D341Med (cell line): Measurements from ENCODE around the gene SHC4.
"Not testable (repeated sequence)": the region's sequence is repeated elsewhere in the genome, so short reads cannot be mapped to it uniquely, and the experiment has no call there.

Experiments
- DNase-seq: peaks from one replicate; pipeline ENCODE4 v3.0.0; 2012; ENCODE audit warnings: low spot score

Gene SHC4

DNA sequence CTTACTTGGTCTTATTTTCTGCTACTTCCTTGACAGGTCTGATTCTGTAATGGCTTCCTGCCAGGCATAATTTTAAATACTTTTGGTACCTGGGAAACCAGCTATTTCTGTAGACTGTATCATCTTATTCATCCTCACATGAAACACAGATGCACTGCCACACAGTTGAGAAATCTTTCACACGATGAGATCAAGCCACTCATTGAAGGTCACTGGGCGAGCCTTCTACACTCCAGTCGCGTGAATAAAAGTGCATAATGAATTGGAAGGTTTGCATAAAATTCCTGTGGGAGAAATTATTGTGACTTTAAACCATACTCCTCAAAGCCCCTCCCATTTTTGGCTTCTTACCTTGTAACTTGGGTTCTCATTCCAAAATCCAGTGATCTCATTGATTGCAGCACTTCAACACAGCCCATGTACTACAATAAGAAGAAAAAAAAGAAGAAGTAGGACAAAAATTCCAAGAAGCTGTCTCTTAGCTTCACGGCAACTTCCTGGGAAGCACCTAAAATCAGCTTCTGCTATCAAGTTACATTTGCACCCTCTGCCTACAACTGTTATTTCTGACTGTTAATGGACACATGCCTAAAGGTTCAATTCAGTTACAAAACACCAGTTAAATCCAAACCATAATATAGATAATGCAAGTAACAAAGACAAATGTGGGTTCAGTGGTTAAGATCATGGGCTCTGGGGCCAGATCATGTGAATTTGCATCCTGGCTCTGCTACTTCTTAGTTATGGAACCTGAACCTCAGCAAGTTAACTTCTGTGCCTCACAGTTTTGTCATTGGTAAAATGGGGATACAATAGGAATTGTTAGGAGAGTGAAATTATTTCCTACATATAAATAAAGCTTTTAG lies 39.0 kb downstream of the SHC4 start:
- no peak for DNase-seq

DNA sequence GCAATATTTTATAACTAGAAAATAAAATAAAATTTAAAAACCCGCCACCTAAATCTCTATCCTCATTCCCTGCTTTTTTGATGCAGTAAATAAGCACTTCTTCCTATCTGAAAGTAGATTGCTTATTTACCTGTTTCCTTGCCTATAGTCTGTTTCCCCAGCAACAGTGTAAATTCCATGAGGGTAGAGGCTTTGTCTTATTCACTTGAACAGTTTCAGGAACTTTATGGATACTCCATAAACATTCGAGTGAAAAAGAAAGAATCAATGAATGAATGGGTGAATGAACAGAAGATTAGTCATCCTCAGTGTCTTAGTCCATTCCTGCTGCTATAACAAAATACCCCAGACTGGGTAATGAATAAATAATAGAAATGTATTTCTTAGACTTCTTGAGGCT lies 41.7 kb downstream of the SHC4 start:
- DNase-seq: no peak

DNA sequence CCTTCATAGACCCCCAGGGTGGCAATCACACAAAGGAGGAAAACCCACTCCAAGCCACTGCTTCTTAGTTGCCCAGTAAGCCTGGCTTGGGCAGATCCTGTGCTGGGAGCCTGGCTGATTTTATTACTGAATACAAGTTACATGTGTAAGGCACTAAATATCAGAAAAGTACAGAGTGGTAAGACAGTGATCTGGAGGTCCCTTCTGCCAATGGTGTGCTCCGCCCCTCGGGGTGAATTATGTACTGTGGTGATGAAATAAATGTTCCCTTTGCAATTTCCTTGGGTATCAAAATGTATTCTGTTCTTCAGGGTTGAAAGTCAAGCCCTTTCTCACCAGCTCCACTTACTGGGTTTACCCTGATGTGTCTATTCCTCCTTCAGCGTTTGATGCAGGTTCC lies 47.0 kb downstream of the SHC4 start:
- no peak for DNase-seq

DNA sequence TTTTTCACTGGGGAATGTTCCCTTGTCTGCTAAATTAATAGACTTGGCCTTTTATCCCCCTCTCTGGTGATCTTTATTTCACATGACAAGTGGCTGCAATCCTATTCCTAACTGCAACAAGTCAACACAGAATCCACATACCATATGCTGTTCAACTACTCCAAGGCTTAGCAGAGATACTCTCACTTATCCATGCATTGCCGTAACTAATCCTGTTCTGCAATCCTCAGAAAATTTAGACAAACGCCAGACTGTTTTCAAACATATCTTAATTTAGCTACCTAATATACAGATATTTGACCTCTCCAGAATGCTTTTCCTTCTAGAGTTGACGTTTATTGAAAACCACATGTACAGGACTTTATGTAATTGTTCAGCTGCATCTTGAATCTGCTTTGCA lies 47.9 kb downstream of the SHC4 start:
- no peak for DNase-seq

DNA sequence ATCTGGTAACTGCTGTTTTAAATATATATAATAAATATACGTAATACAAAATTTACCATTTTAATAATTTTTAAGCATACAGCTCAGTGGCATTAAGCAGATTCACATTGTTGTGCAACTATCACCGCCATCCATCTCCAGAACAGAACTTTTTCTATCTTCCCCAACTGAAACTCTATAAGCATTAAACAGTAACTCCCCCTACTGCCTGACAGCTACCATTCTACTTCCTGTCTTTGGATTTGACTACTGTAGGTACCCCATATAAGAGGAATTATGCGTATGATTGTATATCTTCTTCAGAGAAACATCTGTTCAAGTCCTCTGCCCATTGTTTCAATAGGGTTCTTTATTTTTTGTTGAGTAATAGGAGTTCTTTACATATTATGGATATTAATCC lies 49.0 kb downstream of the SHC4 start:
- no peak for DNase-seq

DNA sequence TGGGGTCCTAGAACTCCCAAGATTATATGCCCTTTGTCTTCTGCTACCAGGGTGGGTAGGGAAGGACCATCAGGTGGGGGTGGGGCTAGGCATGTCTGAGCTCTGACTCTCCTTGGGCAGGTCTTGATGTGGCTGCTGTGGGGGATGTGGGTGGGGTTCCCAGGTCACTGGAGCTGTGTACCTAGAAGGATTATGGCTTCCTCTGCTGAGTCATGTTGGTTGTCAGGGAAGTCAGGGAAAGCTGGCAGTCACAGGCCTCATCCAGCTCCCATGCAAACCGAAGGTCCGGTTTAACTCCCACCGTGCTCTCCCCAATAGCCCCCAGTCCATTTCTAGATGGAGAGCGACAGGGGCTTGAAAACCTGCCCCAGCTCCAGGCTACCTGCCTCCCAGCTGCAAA lies 50.6 kb downstream of the SHC4 start:
- DNase-seq: no peak

DNA sequence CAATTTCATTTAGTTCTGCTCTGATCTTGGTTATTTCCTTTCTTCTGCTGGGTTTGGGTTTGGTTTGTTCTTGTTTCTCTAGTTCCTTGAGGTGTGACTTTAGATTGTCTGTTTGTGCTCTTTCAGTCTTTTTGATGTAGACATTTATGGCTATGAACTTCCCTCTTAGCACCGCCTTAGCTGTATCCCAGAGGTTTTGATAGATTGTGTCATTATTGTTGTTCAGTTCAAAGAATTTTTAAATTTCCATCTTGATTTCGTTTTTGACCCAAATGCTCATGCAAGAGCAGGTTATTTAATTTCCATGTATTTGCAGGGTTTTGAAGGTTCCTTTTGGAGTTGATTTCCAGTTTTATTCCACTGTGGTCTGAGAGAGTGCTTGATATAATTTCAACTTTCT lies 53.2 kb downstream of the SHC4 start:
- DNase-seq: not testable (repeated sequence)

DNA sequence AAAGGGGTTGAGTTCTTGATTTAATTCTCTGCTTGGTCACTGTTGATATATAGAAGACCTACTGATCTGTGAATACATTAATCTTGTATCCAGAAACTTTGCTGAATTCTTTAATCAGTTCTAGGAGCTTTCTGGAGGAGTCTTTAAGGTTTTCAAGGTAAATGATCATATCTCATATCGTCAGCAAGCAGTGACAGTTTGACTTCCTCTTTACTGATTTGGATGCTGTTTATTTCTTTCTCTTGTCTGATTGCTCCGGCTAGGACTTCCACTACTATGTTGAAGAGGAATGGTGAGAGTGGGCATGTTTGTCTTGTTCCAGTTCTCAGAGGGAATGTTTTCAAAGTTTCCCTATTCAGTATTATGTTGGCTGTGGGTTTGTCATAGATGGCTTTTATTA lies 54.4 kb downstream of the SHC4 start:
- DNase-seq: not testable (repeated sequence)

DNA sequence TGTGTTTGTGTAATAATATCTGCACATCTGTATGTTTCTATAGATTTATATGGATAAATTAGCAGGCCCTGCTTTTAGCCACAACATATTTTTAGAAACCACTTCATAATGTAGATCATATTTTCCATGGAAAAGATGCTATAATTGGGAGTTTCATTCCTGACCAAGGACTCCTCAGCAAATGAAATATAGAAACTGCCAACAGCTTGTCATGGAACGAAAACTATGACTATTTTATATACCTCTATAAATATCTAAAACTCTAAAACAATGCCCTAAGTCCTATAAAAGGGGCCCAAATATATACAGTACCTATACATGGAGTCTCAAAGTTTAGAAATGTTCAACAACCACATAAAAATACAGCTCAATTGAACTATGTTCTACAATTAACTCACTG lies 57.9 kb downstream of the SHC4 start:
- no peak for DNase-seq

DNA sequence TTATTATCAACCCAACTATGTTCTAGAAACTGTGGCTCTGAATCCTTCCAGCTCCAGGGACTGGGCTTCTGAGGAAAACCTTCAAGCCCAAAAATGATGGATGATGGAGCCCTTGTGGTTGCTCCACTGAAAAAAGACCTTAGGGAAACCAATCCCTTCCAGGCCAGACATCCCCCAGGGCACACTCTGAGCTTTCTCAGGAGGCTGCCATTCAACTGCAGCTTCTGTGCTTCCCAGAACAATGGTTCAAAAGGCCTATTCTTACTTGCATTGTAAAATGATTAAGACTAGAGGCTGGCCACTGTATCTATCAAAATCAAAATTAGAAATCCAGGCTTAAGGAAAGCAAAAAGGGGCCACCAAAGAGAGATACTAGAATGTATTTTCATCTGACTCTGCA lies 58.5 kb downstream of the SHC4 start:
- DNase-seq: no peak

DNA sequence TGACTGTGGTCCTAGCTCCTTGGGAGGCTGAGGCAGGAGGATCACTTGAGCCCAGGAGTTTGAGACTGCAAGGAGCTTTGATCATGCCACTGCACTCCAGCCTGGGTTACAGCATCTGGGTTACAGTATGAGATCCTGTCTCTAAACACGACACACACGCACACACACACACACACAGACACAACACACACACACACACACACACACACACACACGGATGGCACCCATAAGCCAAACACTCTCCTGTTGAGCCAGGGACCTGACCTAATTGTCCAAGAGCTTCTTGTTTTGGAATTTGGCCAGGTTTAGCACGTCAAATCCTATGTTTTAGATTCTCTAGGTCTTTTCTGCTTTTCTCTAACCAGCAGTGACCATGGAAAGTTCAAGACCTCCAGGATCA lies 59.0 kb downstream of the SHC4 start:
- no peak for DNase-seq

DNA sequence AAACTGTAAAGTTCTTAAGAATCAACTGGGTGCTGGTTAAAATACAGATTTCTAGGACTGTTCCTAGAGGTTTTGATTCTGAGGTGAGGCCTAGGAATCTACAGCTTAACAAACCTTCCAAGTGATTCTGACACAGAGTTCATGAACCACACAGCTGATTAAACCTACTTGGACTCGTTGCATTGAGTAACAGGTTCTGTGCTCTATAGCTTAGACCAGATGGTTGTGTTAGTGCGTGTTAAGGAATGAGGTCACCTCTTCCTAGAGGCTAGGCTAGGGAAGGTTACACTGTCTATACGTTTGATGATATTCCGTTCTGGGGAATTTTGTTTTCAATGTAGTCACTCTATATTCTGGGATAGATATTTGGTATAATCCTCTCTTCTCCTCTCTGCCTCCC lies 63.9 kb downstream of the SHC4 start:
- DNase-seq: no peak

DNA sequence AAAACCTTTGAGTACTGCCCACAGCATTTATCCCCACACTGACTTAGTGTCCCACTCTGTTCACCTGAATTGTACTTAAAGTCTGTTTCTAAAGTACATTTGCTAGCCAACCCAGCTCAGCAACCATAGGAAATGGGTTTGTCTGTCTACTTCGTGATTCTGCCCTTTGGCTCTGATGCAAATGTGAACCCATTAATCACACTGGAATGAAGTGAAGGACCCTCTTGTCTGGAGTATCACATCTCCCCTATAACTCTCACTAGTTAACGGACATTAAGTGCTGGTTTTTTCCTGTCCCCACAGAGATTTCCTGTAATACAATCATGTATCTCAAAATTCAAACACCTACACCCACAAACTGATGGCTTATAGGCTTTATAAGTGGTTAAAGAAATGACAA lies 65.3 kb downstream of the SHC4 start:
- DNase-seq: no peak

DNA sequence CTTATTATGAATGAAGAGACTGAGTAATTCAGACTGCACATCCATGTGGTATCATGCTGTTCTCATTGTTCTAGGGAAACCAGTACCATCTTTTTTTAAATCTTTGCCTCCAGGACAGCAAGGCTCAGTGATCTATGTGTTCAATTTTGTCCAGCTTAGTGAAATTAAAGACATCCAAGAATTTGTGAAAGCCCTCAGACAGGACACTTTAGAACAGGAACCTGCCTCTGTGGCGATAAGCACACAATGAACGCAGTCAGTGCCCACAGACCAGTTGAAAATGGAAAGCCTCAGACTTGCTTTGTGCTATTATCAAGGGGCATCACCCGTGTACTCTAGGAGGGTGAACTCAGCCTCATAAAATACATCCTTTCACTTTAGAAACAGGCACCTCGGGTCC lies 65.7 kb downstream of the SHC4 start:
- DNase-seq: no peak

DNA sequence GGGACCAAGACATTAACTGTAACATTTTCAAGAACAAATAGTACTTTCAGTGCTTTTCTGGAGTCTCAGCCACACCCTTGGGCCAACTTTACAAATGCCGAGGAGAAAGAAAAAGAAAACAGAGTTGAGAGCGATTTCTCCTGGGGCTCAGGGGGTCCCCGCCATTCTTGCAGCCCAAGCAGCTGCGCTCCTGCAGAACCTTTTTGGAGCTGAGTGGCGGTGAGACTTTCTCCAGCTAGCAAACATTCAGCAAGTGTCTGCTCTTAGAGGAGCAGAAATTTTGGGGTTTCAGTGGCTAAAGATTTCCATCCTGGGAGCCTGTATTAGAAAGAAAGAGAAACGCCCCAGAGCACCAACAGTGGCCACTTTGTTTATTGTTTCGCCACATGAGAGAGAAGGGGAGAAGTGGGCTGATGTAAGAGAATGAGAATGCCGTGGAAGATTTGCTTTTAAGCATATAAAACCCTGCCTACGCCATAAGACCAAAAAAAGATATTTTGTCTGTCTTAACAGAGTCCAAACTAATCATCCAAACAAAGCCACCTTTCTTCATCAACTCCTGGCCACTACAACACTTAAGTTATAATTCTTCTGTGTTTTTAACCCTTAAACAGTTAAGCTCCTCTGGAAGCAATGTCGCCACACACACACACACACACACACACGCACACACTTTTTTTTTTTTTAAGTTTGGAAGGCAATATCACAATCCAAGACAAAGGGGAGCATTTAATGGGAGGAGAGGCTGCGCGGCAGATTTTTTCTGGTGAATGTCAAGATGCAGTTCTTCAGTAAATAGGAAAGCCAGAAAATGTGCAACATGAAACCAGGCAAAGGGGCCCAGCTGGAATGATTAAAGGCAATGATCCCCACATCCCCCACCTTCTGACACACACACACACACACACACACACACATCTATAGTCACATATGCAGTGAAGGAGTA lies 66.6 kb downstream of the SHC4 start:
- DNase-seq: no peak

DNA sequence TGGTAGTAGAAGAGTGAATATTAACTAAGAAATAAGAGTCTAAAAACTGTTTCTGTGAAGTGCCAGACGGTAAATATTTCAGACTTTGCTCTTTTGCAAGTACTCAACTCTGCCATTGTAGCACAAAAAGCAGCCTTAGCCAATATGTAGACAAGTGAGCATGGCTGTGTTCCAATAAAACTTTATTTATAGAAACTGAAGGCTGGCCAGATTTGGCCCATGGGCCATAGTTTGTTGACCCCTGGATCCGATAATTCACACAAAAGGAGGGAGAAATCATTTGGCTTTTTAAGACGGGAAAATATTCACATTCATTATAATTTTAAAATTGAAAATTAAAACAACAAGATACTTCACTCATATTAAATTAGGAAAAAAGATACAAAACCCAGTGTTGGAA lies 70.4 kb downstream of the SHC4 start:
- no peak for DNase-seq

DNA sequence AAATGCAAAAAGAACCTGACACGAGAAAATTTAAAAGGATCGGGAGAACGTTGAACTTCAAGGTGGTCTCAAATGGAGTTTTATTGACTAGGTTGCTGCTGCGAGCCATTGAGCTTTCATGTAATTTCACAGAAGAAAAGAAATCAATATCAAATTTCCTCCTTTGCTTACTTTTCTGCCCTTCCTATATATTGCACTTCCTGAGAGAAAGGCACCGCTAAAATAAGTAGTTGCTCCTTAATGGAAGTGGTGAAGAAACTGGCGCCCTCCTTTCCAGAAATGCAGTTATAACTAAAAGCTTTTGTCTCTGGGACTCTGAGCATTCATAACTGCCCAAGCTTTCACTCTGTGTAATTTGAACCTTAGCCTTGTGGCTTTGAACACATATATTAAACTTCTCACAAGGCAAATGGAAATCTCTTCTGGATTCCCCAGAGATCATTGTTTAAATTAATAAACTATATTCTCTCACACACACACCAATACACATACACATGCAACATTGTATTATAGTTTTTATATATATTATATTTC lies 72.4 kb downstream of the SHC4 start:
- no peak for DNase-seq

DNA sequence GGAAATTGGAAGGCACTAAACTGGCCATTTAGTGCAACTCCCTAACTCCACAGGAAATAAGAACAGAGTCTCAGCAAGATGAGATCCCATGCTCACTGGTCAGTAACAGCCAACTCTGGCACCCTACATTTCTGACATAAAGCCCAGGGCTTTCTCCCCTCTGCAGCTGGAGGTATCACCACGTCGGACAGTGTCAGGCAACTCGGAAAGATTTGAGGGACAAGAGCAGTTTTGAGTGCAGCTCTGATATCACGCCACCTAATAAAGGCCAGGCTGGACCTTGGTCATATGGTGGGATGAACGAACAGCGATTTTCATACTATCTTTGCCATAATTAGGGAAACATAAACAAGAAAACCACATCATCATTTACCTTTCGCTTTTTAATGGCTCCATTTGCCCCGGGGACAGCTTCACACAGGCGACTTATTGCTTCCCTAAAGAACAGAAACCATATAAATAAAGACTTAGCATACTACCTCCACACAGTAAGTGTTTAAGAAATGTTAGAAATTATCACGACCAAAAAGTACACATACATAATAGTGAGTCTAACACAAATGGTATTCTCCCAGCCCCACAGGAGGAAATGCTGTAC lies 73.2 kb downstream of the SHC4 start:
- DNase-seq: no peak

DNA sequence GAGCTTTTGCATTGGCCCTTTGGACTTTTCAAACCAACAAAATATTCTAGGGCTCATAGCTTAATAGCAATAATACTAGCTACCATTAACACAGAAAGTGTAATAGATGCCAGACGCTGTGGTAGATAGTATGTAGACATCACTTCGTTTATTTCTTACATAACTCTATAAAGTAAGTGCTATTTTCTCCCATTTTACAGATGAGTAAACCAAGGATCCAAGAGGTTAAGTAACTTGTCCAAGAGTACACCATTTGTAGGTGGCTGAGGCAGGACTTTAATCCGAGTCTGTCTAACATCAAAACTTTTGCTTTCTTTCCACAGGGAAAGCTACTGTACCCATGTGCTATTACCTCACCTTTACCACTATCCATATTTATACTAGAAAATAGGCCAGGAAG lies 73.8 kb downstream of the SHC4 start:
- DNase-seq: no peak

DNA sequence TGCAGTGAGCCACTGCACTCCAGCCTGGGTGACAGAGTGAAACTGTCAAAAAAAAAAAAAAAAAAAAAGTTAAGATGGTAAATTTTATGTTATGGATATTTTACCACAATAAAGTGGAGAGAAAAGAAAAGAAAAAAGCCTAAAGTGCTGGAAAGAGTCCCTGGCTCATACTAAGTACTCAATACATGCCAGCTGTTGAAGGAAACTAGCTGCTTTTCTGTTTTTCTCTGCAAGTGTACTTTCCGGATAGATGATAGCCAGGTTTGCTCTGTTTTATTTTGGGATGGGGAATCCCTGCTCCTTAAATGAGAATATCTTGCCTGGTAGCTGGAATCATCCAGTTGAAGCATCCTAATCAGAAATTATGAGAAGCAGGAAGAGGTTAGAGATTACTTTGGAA lies 74.9 kb downstream of the SHC4 start:
- DNase-seq: no peak

DNA sequence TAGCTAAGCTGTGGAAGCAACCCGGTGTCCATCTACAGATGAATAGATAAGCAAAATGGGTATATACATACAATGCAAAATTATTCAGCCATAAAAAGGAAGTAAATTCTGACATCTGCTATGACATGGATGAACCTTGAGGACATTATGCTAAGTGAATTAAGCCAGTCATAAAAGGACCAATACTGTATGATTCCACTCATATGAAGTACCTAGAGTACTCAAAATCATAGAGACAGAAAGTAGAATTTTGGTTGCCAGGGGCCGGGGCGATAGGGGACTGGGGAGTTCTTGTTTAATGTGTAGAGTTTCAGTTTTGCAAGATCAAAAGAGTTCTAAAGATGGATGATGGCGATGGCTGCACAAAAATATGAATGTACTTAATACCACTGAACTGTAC lies 75.5 kb downstream of the SHC4 start:
- no peak for DNase-seq

DNA sequence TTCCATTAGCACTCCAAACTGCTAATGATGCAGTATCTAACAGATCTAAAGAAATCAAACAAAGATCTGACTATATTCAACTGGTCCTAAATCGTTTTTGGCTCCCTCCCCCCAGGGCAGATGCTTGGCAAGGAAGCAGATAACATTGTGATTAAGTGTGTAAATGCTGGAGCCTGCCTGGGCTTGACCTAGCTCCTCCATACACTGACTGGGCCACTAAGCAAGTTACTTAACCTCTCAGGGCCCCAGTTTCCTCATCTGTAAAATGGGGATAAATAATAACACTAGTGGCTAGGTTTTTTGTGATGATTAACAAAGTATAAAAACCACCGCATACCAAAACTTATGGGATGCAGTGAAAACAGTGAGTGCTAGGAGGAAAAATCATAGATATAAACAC lies 76.6 kb downstream of the SHC4 start:
- no peak for DNase-seq

DNA sequence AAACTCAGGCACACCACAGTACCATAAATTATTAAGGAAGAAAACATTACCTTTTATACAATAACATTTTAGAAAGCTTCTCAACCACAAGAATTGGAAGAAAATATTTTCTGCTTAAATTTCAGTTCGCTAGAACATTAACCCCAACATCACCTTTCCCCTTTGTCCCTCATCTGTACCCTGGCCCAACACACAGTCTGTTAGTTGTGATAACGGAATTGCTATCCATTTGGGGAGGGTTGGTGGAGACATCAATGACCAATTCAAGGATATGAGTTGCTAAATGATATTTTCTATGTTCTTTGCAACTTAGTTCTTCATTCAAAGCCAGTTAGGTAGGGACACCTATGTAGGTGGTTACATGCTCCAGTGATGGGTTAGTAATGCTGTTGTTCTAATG lies 80.0 kb downstream of the SHC4 start:
- DNase-seq: no peak
